Measurements from ENCODE around the gene POLD3. TPM values are rescaled to one million over a fixed set of nuclear protein-coding genes. Genes with fewer than 3 reads are reported as not detected.
A peak's percentile ranks its signal among the peaks of the same experiment; 100 is the strongest.

POLD3 gene
- total and polyA plus RNA-seq, 8 donors: 4.7 to 85.7 (median 15.4) TPM

GRCh38 chr11:74679513-74679865, 87.1 kb downstream of the POLD3 start:
- Histone ChIP-seq H3K27ac (peak overlapping the region in 1 of 5 donors; percentile 26), H3K27me3 (peaks cover 0 to 16% (median 6%) of the 10 kb centered on the region in 3 donors), H3K4me1 (peaks cover 24 to 38% (median 31%) of the 10 kb centered on the region in 4 donors), H3K4me3 (no peak overlapping the region), H3K9me3 (no peaks in the 10 kb centered on the region), H3K36me3 (no peaks in the 10 kb centered on the region)
- WGBS, 5 donors: 89 to 94% (median 92%) methylated on average over 3 of the region's 3 CpGs; no CpG with 5 or more reads in 1 of the 5 donors
- DNase-seq: no peak
- TF ChIP-seq POLR2A (IDR thresholded peaks at IDR 0.05) (no peak), EP300 (IDR thresholded peaks at IDR 0.05) (no peak), CTCF (IDR thresholded peaks at IDR 0.05) (no peak), POLR2AphosphoS5 (IDR thresholded peaks at IDR 0.05) (no peak)
- intact Hi-C loops (cut with DNase I; ENCODE audit: low total_unique reads): no loop called here

- Histone ChIP-seq H3K9me3 (no peaks in the 10 kb centered on the region), H3K4me1 (peaks cover 24 to 40% (median 33%) of the 10 kb centered on the region in 4 donors), H3K36me3 (no peaks in the 10 kb centered on the region), H3K27ac (peak overlapping the region in 1 of 5 donors; percentile 85), H3K4me3 (no peak overlapping the region), H3K27me3 (peaks cover 0 to 16% (median 6%) of the 10 kb centered on the region in 3 donors)
- intact Hi-C loops (cut with DNase I; ENCODE audit: low total_unique reads): no loop called here
- TF ChIP-seq EP300 (IDR thresholded peaks at IDR 0.05): no peak
- TF ChIP-seq POLR2A (IDR thresholded peaks at IDR 0.05): no peak
- no peak for TF ChIP-seq POLR2AphosphoS5 (IDR thresholded peaks at IDR 0.05)
- 86 to 94% (median 88%) methylated on average over 8 to 9 of the region's 9 CpGs for WGBS, 5 donors
- DNase-seq: peak; percentile 3 to 14
Measured at GRCh38 chr11:74680035-74680671, 87.8 kb downstream of the POLD3 start.

- intact Hi-C loops (cut with DNase I; ENCODE audit: low total_unique reads): no loop called here
- H3K4me3 ChIP-seq: no peak overlapping the region
- peaks cover 24 to 40% (median 33%) of the 10 kb centered on the region in 4 donors for H3K4me1 ChIP-seq
- peak overlapping the region in 3 of 5 donors; percentile 54 to 85 (median 58) for H3K27ac ChIP-seq
- peak in 1 of 2 donors; percentile 45 for DNase-seq
- no peaks in the 10 kb centered on the region for H3K9me3 ChIP-seq
- H3K27me3 ChIP-seq: peaks cover 0 to 16% (median 6%) of the 10 kb centered on the region in 3 donors
- no peak for TF ChIP-seq EP300 (IDR thresholded peaks at IDR 0.05)
- TF ChIP-seq CTCF (IDR thresholded peaks at IDR 0.05): no peak
- no peak for TF ChIP-seq POLR2AphosphoS5 (IDR thresholded peaks at IDR 0.05)
- no peak for TF ChIP-seq POLR2A (IDR thresholded peaks at IDR 0.05)
- H3K36me3 ChIP-seq: no peaks in the 10 kb centered on the region
- 88 to 97% (median 90%) methylated on average over 15 to 18 of the region's 18 CpGs for WGBS, 5 donors
Measured at GRCh38 chr11:74680703-74681531, 88.5 kb downstream of the POLD3 start.

- Histone ChIP-seq H3K27ac (peak overlapping the region in 3 of 5 donors; percentile 54 to 85 (median 58)), H3K4me3 (no peak overlapping the region), H3K9me3 (no peaks in the 10 kb centered on the region), H3K4me1 (peaks cover 24 to 40% (median 33%) of the 10 kb centered on the region in 4 donors), H3K27me3 (peaks cover 0 to 16% (median 6%) of the 10 kb centered on the region in 3 donors), H3K36me3 (no peaks in the 10 kb centered on the region)
- WGBS, 5 donors: 45 to 68% (median 50%) methylated on average over 11 to 12 of the region's 12 CpGs
- TF ChIP-seq CTCF (IDR thresholded peaks at IDR 0.05): no peak
- TF ChIP-seq POLR2AphosphoS5 (IDR thresholded peaks at IDR 0.05): peak in 1 of 3 donors; percentile 11
- TF ChIP-seq POLR2A (IDR thresholded peaks at IDR 0.05): no peak
- no peak for TF ChIP-seq EP300 (IDR thresholded peaks at IDR 0.05)
- intact Hi-C loops (cut with DNase I; ENCODE audit: low total_unique reads): no loop called here
- peak; percentile 66 to 81 for DNase-seq
Measured at GRCh38 chr11:74681686-74682651, 89.6 kb downstream of the POLD3 start.

Measured in stomach (tissue), 9 donors.